HG03025 (cell line): ENCODE results near the gene CDC42BPA.
"Not testable (repeated sequence)": the region's sequence is repeated elsewhere in the genome, so short reads cannot be mapped to it uniquely, and the experiment has no call there.

ENCODE experiments used
- ATAC-seq: cut with Tn5 transposase; IDR thresholded peaks from one replicate; pipeline ENCODE4 v1.9.1; 2021; ENCODE audit warnings: mild to moderate bottlenecking, moderate library complexity; ENCODE audit not compliant: unreplicated experiment, low FRiP score

CDC42BPA gene

DNA sequence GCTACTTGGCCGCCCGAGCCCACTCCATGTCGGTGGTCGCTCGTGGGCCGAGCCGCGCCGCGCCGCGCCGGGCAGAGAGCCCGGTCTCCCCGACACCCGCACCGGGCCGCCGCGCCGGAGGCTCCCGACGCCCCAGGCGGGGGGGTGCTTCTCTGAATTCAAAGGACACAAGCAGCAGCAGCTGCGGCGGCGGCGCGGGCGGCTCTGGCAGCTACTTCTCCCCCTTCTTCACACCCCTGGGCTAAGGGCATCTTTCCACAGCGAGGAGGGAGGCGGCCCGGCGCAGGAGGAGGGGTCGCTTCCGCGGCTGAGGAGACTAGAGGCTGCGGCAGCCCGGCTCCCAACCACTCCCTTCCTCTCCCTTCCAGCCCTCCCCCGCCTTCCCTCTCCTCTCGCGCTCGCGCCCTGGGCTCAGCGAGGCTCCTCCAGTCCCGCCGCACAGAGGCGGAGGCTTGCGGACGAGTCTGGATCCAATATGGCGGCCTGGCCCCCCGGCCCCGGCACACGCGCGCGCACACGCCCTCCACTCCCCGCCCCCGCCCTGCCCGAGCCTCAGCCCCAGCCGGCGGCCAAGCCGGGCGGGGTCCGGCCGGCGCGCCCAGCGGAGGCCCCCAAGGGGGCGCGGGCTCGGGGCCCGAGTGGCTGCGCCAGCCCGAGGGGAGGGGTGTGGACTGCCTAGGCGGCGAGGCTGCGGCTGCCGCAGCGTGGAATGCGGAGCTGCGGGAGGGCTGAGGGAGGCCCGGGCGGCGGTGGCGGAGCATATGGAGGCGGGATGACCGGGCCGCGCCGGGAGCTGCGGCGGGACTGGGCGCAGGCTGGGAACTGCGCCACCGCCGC lies at the start of gene CDC42BPA:
Gene CDC42BPA (minus strand): TSS at position 477 of the 837 bp plus-strand sequence. CDS start 1,310 bp downstream, outside the sequence.
- no peak for ATAC-seq

DNA sequence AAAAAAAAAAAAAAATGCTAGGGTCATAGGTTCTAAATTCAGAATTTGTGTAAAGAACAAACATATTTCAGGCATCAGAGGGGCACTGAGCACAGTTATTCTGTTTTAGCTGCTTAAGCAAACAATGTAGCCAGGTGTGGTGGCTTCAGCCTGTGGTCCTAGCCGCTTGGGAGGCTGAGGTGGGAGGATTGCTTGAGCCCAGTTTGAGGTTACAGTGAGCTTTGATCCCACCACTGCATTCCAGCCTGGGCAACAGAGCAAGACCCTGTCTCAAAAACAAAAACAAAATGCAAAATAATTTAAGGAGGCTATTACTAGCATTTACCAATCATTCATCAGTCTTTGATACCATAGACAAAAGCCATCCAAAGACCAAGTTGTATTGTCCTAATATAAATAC lies 49.7 kb upstream of the CDC42BPA start:
- no peak for ATAC-seq

DNA sequence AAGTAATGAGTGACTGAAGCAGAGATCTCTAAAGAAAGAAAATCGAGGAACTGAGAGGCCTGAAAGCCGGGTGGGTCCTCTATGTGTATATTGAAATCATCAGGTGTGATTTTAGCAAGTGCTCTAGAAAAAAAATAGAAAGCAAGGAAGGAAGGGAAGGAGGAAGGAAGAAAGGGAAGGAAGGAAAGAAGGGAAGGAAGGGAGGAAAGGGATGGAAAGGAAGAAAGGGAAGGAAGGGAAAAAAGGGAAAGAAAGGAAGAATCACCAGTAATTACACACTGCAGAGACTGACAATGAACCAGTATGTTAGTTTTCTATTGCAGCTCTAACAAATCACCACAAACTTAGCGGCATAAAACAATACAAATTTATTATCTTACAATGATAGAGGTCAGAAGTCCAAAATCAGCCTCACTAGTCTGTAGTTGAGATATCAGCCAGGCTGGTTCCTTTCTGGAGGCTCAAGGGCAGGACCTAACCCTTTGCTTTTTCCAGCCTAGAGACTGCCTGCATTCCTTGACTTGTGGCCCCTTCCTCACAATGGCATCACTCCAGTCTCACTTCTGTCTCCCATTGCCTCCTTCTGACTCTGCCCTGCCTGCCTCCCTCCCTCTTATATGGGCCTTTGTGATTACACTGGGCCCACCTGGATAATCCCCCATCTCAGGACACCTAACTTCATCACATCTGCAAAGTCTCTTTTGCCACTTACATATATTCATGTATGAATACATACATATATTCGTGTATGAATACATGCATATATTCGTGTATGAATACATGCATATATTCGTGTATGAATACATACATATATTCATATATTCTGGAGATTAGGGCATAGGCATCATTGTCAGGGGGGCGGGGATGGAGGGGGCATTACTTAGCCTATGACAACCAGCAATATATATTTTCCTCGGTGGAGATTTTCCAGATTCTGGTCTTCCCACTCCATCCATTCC lies 47.5 kb upstream of the CDC42BPA start:
- no peak for ATAC-seq

DNA sequence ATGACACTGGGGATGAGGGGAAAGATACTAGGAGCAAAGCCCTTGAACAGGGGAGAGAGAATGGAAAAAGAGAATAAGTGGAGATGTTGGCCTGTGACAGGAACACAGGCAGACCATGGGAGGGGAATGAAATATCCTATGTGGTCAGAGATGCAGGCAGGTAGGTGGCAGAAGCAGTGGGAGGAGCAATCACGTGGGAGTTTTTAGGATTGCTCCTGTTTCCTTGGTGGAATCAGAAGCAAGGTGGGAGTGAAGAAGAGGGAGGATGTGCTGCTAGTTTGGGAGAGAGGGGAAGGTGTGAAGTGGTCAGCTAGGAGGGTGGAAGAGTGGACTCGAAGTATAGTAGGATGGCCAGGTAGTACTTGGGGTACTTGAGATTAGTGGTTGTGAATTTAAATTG lies 46.4 kb upstream of the CDC42BPA start:
- no peak for ATAC-seq

DNA sequence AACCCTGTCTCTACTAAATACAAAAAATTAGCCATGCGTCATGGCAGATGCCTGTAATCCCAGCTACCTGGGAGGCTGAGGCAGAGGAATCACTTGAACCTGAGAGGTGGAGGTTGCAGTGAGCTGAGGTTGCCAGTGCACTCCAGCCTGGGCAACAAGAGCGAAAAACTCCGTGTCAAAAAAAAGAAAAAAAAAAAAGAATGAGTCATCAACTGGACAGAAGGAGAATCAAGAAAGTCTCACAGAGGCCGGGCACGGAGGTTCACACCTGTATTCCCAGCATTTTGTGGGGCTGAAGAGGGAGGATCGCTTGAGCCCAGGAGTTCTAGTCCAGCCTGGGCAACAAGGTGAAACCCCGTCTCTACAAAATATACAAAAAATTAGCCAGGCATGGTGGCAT lies 45.5 kb upstream of the CDC42BPA start:
- ATAC-seq: no peak

GRCh38 chr1:227362039-227362438 lies 43.7 kb upstream of the CDC42BPA start:
- ATAC-seq: no peak

DNA sequence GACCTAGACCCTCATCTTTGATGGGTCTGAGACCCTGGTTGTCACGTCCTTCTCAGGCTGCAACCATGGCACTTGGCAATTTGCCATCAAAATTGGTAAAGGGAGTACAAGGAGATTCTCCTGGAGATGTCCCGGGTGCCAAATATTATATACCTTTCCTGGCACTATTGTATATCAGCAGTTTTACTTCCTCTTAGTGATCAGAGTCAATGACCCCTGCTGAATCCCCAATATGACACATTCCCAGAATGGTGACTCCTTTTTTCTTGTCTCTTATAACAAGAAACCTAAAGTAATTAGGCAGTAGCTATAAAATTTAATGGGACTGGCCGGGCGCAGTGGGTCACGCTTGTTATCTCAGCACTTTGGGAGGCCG lies 39.6 kb upstream of the CDC42BPA start:
- ATAC-seq: no peak

DNA sequence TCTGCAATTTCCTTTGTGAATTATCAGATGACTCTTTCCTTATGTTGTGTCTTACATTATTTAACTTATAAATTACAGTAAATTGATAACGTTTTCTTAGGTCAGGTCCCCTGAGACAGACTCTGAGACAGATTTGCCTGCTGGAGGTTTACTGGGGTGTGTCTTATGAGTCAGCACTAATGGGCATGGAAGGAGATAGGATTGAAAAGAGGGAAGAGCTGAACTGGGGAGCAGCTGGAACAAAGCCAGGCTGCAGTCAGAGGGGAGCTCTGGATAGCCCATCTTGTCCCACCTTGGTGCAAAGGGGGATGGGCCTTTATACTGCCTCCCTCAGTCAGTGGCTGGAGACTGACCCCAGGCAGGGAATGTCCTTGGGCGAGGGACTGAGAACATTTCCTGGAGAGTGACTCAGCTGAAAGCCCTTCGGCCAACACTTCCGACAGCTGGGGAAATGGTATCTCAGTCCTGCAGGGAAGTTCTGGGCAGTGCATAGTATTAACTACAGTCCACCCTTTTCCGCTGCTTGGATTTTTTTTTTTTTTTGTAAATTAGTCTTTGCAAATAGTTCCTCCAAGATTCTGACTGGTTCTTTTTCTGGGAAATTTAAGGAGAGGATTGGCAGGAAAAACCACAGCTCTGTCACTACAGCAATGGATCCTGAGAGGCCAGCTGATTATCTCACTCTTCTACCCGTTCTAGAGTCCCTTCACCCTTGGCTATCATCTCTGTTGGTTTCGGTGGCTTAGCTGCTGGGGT lies 39.1 kb upstream of the CDC42BPA start:
- ATAC-seq: no peak

- no peak for ATAC-seq
Observed at GRCh38 chr1:227356620-227357146, 38.4 kb upstream of the CDC42BPA start.

DNA sequence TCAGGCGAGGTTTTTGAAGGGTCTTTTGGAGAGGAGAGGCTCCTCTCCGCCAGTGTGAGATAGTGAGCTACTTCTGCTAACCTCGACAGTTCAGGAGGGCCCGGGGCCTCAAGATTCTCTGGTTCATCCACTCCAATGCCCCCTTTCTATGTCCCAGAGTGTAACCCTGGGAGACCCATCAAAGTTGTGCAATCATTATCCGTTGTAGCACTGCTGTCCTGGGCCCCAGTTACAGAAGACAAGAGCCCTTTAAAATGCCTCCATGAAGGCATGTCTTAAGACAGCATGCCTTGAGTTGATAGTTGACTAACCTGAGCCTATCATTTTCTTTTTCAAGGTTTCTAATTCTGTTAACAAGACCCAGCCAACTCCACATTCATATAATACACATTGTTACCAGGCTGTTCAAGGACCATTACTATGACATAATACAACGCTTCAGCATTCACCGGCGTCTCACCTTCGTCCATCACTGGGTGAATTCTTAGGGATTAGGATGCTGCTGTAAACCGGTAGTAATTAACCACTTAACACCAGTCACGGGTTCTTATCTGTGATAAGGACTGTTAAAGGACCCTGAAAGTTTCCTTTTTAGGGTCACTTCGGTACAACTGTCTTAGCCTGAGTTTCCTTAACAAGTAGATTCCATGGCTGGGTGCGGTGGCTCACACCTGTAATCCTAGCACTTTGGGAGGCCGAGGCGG lies 37.4 kb upstream of the CDC42BPA start:
- ATAC-seq: no peak

GRCh38 chr1:227353186-227353585 lies 34.9 kb upstream of the CDC42BPA start:
- no peak for ATAC-seq

DNA sequence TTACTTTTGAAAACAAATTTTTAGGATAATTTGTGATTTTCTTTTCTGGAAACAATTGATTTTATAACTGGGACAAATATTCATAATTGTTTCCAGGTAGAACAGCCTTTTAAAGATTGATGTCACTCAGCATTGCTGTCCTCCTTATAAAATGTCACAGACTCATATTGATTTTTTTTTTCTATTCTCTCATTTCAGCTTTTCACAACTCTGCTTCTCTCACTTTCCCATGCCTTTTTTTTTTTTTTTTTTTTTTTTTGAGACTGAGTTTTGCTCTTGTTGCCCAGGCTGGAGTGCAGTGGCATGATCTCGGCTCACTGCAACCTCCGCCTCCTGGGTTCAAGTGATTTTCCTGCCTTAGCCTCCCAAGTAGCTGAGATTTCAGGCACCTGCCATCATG lies 33.9 kb upstream of the CDC42BPA start:
- not testable (repeated sequence) for ATAC-seq

GRCh38 chr1:227351443-227351842 lies 33.2 kb upstream of the CDC42BPA start:
- no peak for ATAC-seq

- ATAC-seq: no peak
Observed at GRCh38 chr1:227349967-227350366, 31.7 kb upstream of the CDC42BPA start.

GRCh38 chr1:227343727-227344551 lies 25.6 kb upstream of the CDC42BPA start:
- ATAC-seq: no peak

DNA sequence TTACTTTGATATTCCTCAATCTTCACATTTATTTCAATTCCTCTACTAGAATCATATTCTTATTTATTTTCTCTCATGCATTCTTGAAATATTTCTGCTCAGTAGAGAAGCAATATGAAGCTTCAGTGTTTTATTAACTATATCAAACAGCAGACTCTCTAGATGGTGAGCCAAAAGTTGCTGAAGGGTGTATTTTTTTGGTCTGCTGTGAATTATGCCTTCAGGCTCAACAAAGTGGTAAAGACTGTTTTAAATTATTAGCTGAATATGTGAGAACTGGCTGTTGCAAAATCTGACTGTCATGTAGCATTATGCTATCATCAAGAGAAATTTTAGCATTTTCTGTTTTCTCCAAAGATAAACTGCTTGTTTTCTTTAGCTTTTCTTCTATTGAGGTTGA lies 24.9 kb upstream of the CDC42BPA start:
- no peak for ATAC-seq

GRCh38 chr1:227342075-227342829 lies 24.0 kb upstream of the CDC42BPA start:
- ATAC-seq: no peak

DNA sequence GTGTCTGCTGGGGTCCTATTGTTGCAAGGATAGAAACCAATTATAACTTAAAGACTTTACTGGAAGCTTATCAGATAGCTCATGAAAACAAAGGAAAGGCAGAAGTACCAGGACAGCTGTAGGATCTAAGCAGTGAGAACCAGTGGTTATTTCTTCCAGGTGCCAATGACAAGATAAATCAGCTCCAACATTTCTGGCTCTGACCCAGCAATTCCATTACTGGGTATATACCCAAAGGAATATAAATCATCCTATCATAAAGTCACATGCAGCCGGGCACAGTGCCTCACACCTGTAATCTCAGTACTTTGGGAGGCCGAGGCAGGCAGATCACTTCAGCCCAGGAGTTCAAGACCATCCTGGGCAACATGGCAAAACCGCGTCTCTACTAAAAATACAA lies 17.8 kb upstream of the CDC42BPA start:
- ATAC-seq: not testable (repeated sequence)
